A673 (cell line): ENCODE data around the gene EFNA2. TPM values are rescaled to one million over a fixed set of nuclear protein-coding genes. Genes with fewer than 3 reads are reported as not detected.

ENCODE experiments used
- BruUV-seq: library from RNA; stranded (reverse); fragments of 400-500 nt; replicated peaks from 2 replicates; lab custom pipeline; 2021; lab: Mats Ljungman, UMichigan
- CTCF ChIA-PET: fragments of 300-600 bp; sonication (Branson Sonifier 250); formaldehyde crosslinking; loops from one replicate; lab custom pipeline; 2022; ENCODE audit warnings: antibody characterized with exemption; lab: Charles Lee
- POLR2A ChIA-PET: fragments of 300-600 bp; sonication (Branson Sonifier 250); formaldehyde crosslinking; loops from one replicate; lab custom pipeline; 2022; ENCODE audit warnings: antibody characterized with exemption; ENCODE audit not compliant: low non-redundant PET; lab: Charles Lee
- DNase-seq: peaks from one replicate; pipeline ENCODE4 v3.0.0-alpha.2; 2015; ENCODE audit warnings: low spot score
- H3K27ac ChIP-seq: fragments of 200-600 bp; sonication (generic); 2 replicates; pipeline ENCODE4 v1.5.1; 2016; ENCODE audit warnings: mixed run types, low read depth, mild to moderate bottlenecking, mixed read lengths, antibody characterized with exemption, low read length; ENCODE audit not compliant: poor library complexity, severe bottlenecking
- H3K27me3 ChIP-seq: fragments of 200-600 bp; sonication (generic); replicated peaks from 2 replicates; pipeline ENCODE4 v1.6.1; 2017; ENCODE audit warnings: mixed run types, low read depth, mild to moderate bottlenecking, mixed read lengths, antibody characterized with exemption, low read length; ENCODE audit not compliant: insufficient read depth, poor library complexity
- H3K36me3 ChIP-seq: fragments of 200-600 bp; sonication (generic); 2 replicates; pipeline ENCODE4 v1.6.1; 2016; ENCODE audit warnings: mixed run types, mild to moderate bottlenecking, mixed read lengths, antibody characterized with exemption, low read length; ENCODE audit not compliant: insufficient read depth, poor library complexity, severe bottlenecking
- H3K4me1 ChIP-seq: fragments of 200-600 bp; sonication (generic); 2 replicates; pipeline ENCODE4 v1.6.1; 2017; ENCODE audit warnings: mixed run types, mild to moderate bottlenecking, mixed read lengths, antibody characterized with exemption, low read length; ENCODE audit not compliant: insufficient read depth, poor library complexity, severe bottlenecking
- H3K4me3 ChIP-seq: fragments of 200-600 bp; sonication (generic); 2 replicates; pipeline ENCODE4 v1.5.1; 2016; ENCODE audit warnings: low read depth, mixed run types, mild to moderate bottlenecking, mixed read lengths, low read length; ENCODE audit not compliant: poor library complexity, severe bottlenecking
- H3K9me3 ChIP-seq: fragments of 200-600 bp; sonication (generic); 2 replicates; pipeline ENCODE4 v1.6.1; 2016; ENCODE audit warnings: mixed run types, low read depth, mild to moderate bottlenecking, mixed read lengths, antibody characterized with exemption, low read length; ENCODE audit not compliant: poor library complexity, severe bottlenecking
- EZH2 ChIP-seq: fragments of 200-600 bp; sonication (generic); IDR thresholded peaks from 2 replicates; pipeline ENCODE4 v1.6.1; 2017; ENCODE audit warnings: borderline replicate concordance, low read depth, mild to moderate bottlenecking, mixed read lengths, antibody characterized with exemption, low read length; ENCODE audit not compliant: poor library complexity, severe bottlenecking
- intact Hi-C: fragments of 100-400 bp; cut with micrococcal nuclease; formaldehyde crosslinking; loops from one replicate; pipeline ENCODE4 v1.10.0; 2022; ENCODE audit not compliant: unreplicated experiment
- total RNA-seq: library from RNA; stranded (reverse); gene quantifications from 2 replicates; pipeline ENCODE4 v1.2.3, GENCODE V29; 2021
- TF ChIP-seq, protein P1 (sequence below): fragments of 300-800, 200-600 bp; sonication (generic); conservative IDR thresholded peaks from 2 replicates; pipeline ENCODE4 v1.5.1; 2017; ENCODE audit warnings: low read depth, mild to moderate bottlenecking, antibody characterized with exemption, low read length, moderate library complexity, mixed read lengths

Gene EFNA2
- total RNA-seq, 1 experiment from 2014 or later, result 0.64 TPM

DNA sequence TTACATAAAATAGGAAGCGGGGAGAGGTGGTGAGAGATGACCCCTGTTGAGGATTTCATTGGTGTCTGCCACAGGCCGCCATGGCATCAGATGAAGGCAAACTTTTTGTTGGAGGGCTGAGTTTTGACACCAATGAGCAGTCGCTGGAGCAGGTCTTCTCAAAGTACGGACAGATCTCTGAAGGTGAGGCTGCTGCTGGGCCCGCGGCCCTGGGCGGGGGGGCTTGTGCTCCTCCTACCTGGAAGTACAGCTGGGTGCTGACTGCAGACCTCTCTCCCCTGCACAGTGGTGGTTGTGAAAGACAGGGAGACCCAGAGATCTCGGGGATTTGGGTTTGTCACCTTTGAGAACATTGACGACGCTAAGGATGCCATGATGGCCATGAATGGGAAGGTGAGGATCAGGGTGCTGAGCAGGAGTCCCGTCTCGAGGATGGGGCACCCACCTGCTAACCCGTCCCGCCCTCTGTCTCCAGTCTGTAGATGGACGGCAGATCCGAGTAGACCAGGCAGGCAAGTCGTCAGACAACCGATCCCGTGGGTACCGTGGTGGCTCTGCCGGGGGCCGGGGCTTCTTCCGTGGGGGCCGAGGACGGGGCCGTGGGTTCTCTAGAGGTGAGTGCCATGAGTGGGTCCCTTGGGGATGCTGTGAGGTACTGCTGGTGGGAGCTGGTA is 14.7 kb upstream of the EFNA2 start:
- CTCF ChIA-PET, result no interaction called here

DNA sequence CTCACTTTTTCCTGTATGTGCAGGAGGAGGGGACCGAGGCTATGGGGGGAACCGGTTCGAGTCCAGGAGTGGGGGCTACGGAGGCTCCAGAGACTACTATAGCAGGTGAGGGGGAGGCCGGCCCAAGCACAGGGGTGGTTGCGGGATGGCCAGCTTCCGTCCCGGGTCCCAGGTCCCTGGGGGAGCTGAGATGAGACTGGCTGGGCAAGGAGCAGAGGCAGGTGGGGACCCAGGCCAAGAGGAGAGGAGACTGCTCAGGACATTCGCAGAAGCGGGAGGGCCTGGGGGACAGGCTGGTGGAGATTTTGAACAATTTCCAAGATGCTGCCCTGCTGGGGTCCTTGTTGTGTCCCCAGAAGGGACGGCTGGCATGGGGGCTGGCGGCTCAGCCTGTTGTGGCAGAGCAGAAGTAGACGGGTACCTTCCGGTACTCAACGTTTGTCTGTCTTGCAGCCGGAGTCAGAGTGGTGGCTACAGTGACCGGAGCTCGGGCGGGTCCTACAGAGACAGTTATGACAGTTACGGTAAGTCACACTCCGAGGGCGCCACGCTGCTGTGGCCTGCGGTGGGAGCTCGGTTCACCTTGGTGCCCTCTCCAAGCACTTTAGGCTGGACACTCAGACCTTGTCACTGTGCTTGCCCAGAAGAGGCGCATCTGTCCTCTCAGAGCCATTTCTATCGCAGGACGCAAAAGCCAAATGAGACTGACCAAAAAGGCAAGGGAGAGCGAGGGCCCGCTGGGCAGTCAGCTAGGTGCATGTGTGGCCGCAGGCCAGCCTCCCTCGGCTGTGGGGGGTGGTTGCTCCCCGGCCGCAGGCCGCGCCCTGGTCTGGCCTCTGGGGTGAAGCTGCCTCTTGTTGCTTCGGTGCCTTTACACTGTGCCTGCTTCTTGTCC is 13.9 kb upstream of the EFNA2 start:
- peaks cover 48% of the 10 kb centered on the region for H3K36me3 ChIP-seq
- H3K4me1 ChIP-seq, result peaks cover 75% of the 10 kb centered on the region
- BruUV-seq, result no TSS peak
- H3K27ac ChIP-seq, result peak overlapping the region; percentile 99
- no peak for TF ChIP-seq EZH2
- DNase-seq, result no peak
- no peaks in the 10 kb centered on the region for H3K9me3 ChIP-seq
- H3K27me3 ChIP-seq, result no peaks in the 10 kb centered on the region
- ChIA-PET CTCF (interaction anchor here (0.9 kb wide), 1 partner anchor 100 kb away, joined by 6 read pairs; no protein-coding TSS in a partner anchor), POLR2A (interaction anchor here (0.6 kb wide), 1 partner anchor 199 kb away, joined by 3 read pairs; no protein-coding TSS in a partner anchor)
- H3K4me3 ChIP-seq, result peak overlapping the region; percentile 58
- intact Hi-C loops, result loop anchor here (10.0 kb wide), 2 partner anchors 173 to 323 kb away; partner anchors contain the start of gene MBD3

More for the DNA sequence above, 14.7 kb upstream of the EFNA2 start:
- Histone ChIP-seq H3K9me3 (no peaks in the 10 kb centered on the region), H3K27ac (peak overlapping the region; percentile 99), H3K36me3 (peaks cover 48% of the 10 kb centered on the region), H3K27me3 (no peaks in the 10 kb centered on the region), H3K4me1 (peaks cover 79% of the 10 kb centered on the region), H3K4me3 (peak overlapping the region; percentile 58)
- DNase-seq, result no peak
- intact Hi-C loops, result loop anchor here (10.0 kb wide), 2 partner anchors 174 to 324 kb away; partner anchors contain the start of gene MBD3
- no TSS peak for BruUV-seq
- POLR2A ChIA-PET, result no interaction called here
- no peak for TF ChIP-seq EZH2
- TF ChIP-seq, protein P1, sequence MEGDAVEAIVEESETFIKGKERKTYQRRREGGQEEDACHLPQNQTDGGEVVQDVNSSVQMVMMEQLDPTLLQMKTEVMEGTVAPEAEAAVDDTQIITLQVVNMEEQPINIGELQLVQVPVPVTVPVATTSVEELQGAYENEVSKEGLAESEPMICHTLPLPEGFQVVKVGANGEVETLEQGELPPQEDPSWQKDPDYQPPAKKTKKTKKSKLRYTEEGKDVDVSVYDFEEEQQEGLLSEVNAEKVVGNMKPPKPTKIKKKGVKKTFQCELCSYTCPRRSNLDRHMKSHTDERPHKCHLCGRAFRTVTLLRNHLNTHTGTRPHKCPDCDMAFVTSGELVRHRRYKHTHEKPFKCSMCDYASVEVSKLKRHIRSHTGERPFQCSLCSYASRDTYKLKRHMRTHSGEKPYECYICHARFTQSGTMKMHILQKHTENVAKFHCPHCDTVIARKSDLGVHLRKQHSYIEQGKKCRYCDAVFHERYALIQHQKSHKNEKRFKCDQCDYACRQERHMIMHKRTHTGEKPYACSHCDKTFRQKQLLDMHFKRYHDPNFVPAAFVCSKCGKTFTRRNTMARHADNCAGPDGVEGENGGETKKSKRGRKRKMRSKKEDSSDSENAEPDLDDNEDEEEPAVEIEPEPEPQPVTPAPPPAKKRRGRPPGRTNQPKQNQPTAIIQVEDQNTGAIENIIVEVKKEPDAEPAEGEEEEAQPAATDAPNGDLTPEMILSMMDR, result no peak

DNA sequence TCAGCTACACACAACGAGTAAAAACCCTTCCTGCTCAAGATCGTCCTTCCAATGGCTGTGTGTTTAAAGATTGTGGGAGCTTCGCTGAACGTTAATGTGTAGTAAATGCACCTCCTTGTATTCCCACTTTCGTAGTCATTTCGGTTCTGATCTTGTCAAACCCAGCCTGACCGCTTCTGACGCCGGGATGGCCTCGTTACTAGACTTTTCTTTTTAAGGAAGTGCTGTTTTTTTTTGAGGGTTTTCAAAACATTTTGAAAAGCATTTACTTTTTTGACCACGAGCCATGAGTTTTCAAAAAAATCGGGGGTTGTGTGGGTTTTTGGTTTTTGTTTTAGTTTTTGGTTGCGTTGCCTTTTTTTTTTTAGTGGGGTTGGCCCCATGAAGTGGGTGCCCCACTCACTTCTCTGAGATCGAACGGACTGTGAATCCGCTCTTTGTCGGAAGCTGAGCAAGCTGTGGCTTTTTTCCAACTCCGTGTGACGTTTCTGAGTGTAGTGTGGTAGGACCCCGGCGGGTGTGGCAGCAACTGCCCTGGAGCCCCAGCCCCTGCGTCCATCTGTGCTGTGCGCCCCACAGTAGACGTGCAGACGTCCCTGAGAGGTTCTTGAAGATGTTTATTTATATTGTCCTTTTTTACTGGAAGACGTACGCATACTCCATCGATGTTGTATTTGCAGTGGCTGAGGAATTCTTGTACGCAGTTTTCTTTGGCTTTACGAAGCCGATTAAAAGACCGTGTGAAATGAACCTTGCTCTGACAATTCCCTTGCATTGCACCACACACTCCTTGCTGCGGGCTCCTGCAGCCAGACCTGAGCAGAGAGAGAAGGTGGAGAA is 13.0 kb upstream of the EFNA2 start:
- no peak for DNase-seq
- Histone ChIP-seq H3K9me3 (no peaks in the 10 kb centered on the region), H3K4me3 (peak overlapping the region; percentile 58), H3K27me3 (no peaks in the 10 kb centered on the region), H3K4me1 (peaks cover 68% of the 10 kb centered on the region), H3K36me3 (peaks cover 48% of the 10 kb centered on the region), H3K27ac (peak overlapping the region; percentile 99)
- ChIA-PET POLR2A (interaction anchor here (0.6 kb wide), 1 partner anchor 200 kb away, joined by 3 read pairs; no protein-coding TSS in a partner anchor), CTCF (interaction anchor here (0.9 to 1.6 kb wide), 2 partner anchors 28 to 100 kb away, joined by 5 to 6 read pairs; no protein-coding TSS in a partner anchor)
- TF ChIP-seq EZH2, result no peak
- TF ChIP-seq, protein P1, result no peak
- intact Hi-C loops, result loop anchor here (10.0 kb wide), 2 partner anchors 172 to 322 kb away; partner anchors contain the start of gene MBD3
- no TSS peak for BruUV-seq
